Measurements from ENCODE around the gene ASAP2.

GRCh38 chr2:9401646-9402371, 195.2 kb downstream of the ASAP2 start:
- TF ChIP-seq CTCF (optimal IDR thresholded peaks at IDR 0.05 in 1 of 3, IDR thresholded peaks at IDR 0.05 in 1 of 3, conservative IDR thresholded peaks at IDR 0.05 in 1 of 3; ENCODE audit: extremely low read depth in 1 of 3, insufficient read depth in 2 of 3, low read length in 3 of 3): no peak
- TF ChIP-seq EZH2 (IDR thresholded peaks at IDR 0.05; ENCODE audit: low read length): no peak
